NCI-H146 (cell line): ENCODE data around the gene TMEM63B.
A peak's percentile ranks its signal among the peaks of the same experiment; 100 is the strongest.
"Not testable (repeated sequence)": the region's sequence is repeated elsewhere in the genome, so short reads cannot be mapped to it uniquely, and the experiment has no call there.

Experiments
- DNase-seq: peaks from one replicate; lab custom pipeline; 2025; lab: John Stamatoyannopoulos, UW

Gene TMEM63B

DNA sequence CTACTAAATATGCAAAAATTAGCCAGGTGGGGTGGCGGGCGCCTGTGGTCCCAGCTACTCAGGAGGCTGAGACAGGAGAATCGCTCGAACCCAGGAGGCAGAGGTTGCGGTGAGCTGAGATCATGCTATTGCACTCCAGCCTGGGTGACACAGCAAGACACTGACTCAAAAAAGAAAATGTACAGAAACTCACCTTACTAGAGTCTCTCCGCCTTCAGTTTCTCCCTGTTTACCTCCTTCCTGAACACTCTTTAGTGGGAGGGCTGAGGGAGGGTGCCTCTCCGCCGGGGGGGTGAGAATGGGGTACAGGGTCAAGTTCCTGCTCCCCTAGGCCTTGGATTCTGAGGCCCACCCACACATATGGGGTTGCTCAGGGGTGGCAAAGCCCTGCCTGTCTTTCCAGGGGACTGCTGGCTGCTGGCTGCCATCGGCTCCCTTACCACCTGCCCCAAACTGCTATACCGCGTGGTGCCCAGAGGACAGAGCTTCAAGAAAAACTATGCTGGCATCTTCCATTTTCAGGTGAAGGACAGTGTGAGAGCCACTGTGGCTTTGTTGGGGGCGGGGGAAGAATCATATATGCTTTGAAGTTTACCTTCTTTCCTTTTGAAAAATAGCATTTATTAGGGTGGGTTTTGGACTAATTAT is 44.7 kb downstream of the TMEM63B start:
- DNase-seq = no peak

DNA sequence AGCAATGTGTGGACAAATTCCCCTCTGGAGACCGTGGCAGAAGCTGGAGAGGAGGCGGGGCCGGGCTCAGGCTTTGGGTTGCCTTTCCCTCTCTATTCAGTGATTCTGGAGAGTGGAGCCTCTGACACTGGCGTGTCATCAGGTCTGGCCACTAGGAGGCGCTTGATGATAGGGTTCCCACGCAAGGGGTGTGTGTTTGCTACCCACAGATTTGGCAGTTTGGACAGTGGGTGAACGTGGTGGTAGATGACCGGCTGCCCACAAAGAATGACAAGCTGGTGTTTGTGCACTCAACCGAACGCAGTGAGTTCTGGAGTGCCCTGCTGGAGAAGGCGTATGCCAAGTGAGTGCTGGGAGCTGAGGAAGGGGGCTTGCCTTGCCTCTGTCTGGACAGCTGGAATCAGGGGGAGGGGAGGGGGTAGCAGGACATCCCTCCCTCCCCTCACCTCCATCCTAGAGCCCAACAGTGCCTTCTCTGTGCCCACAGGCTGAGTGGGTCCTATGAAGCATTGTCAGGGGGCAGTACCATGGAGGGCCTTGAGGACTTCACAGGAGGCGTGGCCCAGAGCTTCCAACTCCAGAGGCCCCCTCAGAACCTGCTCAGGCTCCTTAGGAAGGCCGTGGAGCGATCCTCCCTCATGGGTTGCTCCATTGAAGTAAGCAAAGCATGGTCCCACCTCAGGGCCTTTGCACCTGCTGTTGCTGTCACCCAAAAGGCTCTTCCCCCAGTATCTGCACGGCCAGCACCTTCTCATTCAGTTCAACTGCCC is 45.6 kb downstream of the TMEM63B start:
- DNase-seq = peak; percentile 85

DNA sequence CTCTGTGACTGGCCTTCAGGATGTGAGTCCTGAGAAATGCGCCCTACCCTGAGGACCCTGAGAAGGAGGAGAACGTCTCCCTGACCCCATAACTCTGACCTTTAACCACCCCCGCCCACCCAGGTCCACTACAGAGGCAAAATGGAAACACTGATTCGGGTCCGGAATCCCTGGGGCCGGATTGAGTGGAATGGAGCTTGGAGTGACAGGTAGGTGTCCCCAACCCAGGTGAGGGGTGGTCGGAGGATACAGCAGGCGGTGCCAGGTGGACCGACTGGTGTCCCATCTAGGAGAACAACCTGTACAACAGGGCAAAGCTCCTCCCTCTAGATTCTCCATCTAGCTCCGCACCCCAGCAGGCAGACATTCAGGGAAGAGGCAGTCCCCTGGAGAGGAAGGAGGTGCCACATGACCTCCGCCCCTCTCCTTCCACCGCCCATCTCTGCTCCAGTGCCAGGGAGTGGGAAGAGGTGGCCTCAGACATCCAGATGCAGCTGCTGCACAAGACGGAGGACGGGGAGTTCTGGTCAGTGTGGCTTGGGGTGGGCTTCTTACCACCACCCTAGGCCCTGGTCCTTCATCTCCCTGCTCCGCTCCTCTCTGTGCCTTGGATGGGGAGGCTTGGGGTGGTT is 48.9 kb downstream of the TMEM63B start:
- DNase-seq = peak; percentile 45

DNA sequence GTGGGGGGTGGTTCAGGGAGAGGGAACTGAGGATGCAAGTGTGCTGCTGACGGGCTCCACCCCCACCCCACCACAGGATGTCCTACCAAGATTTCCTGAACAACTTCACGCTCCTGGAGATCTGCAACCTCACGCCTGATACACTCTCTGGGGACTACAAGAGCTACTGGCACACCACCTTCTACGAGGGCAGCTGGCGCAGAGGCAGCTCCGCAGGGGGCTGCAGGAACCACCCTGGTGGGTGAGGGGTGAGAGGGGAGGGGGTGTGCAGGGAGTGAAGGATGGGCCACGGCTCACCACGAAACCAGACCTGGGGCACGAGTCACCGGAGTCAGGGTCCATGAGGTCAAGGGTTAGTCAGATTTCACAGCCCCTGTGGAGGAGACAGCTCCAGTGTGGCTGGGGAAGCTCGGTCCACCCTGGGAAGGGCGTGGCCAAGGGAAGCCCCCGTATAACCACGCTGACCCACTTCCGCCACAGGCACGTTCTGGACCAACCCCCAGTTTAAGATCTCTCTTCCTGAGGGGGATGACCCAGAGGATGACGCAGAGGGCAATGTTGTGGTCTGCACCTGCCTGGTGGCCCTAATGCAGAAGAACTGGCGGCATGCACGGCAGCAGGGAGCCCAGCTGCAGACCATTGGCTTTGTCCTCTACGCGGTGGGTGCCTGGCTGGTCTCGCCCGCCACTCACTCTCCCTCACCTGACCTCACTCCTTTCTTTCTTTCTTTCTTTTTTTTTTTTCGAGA is 49.6 kb downstream of the TMEM63B start:
- peak; percentile 95 for DNase-seq

DNA sequence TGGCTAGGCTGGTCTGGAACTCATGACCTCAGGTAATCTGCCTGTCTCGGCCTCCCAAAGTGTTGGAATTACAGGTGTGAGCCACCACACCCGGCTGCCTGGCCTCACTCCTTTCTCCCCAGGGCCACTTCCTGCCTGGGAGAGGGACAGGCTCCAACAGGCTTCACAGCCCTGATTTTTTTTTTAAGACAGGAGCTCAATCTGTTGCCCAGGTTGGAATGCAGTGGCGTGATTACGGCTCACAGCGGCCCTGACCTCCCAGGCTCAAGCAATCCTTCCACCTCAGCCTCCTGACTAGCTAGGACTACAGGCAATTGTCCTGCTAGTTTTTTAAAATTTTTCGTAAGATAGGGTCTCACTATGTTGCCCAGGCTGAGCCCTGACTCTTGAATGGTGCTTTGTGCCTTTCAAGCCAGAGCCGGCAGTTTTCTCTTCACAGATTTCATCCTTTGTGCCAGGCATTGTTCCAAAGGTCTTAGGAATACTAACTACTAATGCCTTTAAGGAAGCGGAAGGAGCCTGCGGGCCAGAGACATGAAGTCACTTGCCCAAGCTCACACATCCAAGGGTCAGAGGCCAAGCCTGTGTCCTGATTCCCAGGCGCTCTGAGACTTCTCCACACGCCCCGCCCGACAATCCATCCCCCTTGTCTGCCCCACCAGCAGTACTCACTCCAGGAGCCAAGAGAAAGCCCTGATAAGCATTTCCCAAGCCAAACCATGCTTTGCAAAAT is 50.5 kb downstream of the TMEM63B start:
- DNase-seq = peak; percentile 40

- no peak for DNase-seq
Observed at GRCh38 chr6:44178424-44179071, 51.2 kb downstream of the TMEM63B start.

DNA sequence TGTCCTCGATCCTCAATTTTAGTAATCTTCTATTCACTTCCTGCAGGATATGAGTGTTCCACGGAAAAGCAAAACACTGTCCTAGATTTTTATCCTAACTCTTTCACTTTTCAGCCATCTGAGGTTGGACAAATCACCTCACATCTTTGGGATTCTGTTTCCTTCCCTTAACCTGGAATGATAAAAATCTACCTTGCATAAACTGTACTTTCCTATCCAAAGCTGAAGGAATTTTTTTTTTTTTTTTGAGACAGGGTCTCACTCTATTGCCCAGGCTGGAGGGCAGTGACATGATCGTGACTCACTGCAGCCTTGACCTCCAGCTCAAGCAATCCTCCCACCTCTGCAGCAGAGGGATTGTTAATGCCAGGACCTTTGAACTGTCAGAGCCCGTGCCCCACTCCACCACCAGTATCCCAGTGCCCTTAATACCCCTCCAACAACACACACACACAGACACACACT is 51.8 kb downstream of the TMEM63B start:
- no peak for DNase-seq

- no peak for DNase-seq
Observed at GRCh38 chr6:44179648-44180047, 52.3 kb downstream of the TMEM63B start.

GRCh38 chr6:44180406-44180805 is 53.1 kb downstream of the TMEM63B start:
- DNase-seq = no peak

DNA sequence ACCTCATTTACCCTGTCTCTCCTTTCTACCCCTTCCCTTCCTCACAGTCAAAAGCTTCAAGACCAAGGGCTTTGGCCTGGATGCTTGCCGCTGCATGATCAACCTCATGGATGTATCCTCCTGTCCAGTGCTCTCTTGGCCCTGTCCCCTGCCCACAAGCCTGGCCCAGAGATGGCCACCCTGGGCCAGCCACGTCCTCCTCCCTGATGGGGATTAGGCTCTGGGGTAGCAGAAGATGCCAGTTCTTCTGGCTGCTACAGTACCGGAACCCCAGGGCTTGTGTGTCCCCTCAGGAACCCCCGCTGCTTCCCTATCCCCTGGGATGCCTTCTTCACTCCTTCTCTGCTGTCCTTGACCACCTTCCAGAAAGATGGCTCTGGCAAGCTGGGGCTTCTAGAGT is 53.5 kb downstream of the TMEM63B start:
- no peak for DNase-seq

GRCh38 chr6:44181784-44182183 is 54.4 kb downstream of the TMEM63B start:
- DNase-seq = not testable (repeated sequence)

GRCh38 chr6:44182911-44183390 is 55.6 kb downstream of the TMEM63B start:
- DNase-seq = no peak

GRCh38 chr6:44183783-44184182 is 56.4 kb downstream of the TMEM63B start:
- no peak for DNase-seq

DNA sequence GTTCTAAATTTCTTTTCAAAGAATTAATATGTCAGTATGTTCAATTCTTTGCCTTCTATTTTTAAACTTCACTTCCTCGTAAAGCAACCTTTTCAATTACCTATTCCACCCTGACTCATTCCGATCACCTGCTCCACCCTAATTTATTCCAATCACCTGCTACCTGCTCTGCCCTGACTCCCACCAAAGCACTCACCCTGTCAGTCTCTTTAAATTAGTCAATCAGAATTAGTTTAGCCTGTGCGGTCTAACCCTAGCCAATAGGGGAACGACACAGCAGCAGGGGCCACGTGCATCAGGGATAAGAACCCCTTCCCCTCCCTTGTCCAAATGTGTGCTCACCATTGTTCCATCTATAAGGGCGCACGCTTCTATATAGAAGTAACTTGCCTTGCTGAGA is 58.0 kb downstream of the TMEM63B start:
- DNase-seq = peak; percentile 88

DNA sequence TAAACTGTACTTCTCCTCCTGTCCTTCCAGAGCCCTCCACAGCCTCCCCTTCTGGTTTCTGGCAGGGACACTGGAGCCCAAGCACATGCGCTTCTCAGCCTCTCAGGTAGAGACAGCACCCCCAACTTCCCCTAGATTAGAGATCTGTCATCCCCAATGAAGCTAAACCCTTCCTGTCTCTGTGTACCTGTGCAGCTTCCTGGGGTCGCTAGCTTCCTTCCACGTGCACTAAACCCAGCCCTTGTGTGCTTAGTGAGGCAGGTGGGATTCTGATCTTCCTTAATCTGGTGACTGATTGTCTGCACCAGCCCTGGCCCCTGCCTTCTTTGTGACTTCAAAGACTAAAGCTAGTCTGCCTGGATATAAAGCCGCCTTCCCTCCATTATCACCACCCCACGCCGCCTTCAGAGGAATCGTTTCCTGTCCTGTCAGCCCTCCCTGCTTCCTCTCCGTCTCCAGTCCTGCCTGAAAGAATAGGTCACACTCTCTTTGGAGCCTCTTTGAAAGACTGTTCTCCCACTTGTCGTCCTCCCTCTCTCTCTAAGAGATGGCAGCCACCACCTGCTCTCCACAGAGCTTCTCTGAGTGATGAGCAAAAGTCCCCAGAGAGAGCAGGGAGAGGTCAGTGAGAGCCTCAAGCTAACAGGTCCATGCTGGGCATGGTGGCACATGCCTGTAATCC is 58.7 kb downstream of the TMEM63B start:
- DNase-seq = peak; percentile 50

- no peak for DNase-seq
Observed at GRCh38 chr6:44186635-44187025, 59.3 kb downstream of the TMEM63B start.

DNA sequence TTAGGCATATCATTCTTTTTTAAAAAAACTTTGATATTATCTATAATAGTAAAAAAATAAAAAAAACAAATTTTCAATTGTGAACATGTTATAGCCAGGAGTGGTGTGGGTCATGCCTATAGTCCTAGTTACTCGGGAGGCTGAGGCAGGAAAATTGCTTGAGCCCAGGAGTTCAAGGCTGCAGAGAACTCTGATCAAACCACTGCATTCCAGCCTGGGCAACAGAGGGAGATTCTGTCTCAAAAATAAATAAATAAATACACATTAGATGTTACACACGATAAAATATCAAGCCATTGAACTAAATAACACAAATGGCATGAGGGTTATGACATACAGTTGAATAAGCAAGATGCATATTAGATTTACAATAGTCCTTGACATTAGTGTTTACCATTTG is 61.5 kb downstream of the TMEM63B start:
- DNase-seq = no peak

- DNase-seq = no peak
Observed at GRCh38 chr6:44189257-44189656, 61.9 kb downstream of the TMEM63B start.

DNA sequence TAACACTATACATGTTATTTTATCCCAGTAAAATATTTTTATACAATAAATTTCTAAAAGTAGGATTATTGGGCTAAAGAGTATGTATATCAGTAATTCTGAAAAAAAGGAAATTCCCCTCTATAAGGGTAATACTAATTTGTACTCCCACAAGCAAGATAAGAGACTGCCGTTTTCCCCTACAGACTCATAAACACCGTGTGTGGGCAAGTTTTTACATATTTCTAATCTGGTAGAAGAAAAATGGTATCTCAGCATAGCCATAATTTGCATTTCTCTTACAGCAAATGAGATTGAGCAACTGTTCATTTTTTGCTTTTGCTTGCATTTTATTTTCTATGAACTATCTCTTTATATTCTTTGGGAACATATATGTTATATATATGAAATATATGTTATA is 63.4 kb downstream of the TMEM63B start:
- no peak for DNase-seq

- peak; percentile 58 for DNase-seq
Observed at GRCh38 chr6:44192428-44193041, 65.2 kb downstream of the TMEM63B start.
